PFSK-1 (cell line): ENCODE data around the gene GRK1.

Experiments used
- FOXP2 ChIP-seq: optimal IDR thresholded peaks from 2 replicates; pipeline ENCODE3; 2011; ENCODE audit warnings: borderline replicate concordance, control low read depth, inconsistent platforms; ENCODE audit not compliant: insufficient read depth; ENCODE audit errors: extremely low read length, extremely low read depth
- POLR2AphosphoS5 ChIP-seq: IDR thresholded peaks from 2 replicates; pipeline ENCODE4 v1.6.1; 2012; ENCODE audit warnings: low read depth, mild to moderate bottlenecking, control low read depth, low read length, moderate library complexity
- REST ChIP-seq, 2 experiments: IDR thresholded peaks; 2 replicates each; pipeline versions ENCODE4 v1.6.1 to v1.8.0; 2011 to 2012; ENCODE audit warnings: low read depth in 2 of 2, low read length in 2 of 2, control low read depth in 1 of 2, inconsistent platforms in 1 of 2, mild to moderate bottlenecking in 1 of 2, moderate library complexity in 1 of 2; ENCODE audit not compliant: insufficient read depth in 1 of 2
- SIN3A ChIP-seq: IDR thresholded peaks from 2 replicates; pipeline ENCODE4 v1.6.1; 2012; ENCODE audit warnings: mild to moderate bottlenecking, low read length, moderate library complexity, borderline replicate concordance; ENCODE audit not compliant: insufficient read depth
- TAF1 ChIP-seq: IDR thresholded peaks from 2 replicates; pipeline ENCODE4 v1.6.1; 2012; ENCODE audit warnings: low read length, control low read depth, borderline replicate concordance; ENCODE audit not compliant: insufficient read depth

GRK1 gene

GRCh38 chr13:113731192-113732175 is 64.5 kb downstream of the GRK1 start:
- no peak for TF ChIP-seq SIN3A
- TF ChIP-seq REST (IDR thresholded peaks at IDR 0.05; ENCODE audit: insufficient read depth in 1 of 2, low read depth in 2 of 2, low read length in 2 of 2) = no peak
- no peak for TF ChIP-seq TAF1
- TF ChIP-seq POLR2AphosphoS5 = no peak
- TF ChIP-seq FOXP2 = no peak

- TF ChIP-seq FOXP2 (no peak), SIN3A (no peak), POLR2AphosphoS5 (no peak), REST (IDR thresholded peaks at IDR 0.05; ENCODE audit: insufficient read depth in 1 of 2, low read depth in 2 of 2, low read length in 2 of 2) (no peak)
These were observed 65.3 kb downstream of the GRK1 start for GRCh38 chr13:113732176-113732960.

- TF ChIP-seq SIN3A (no peak), POLR2AphosphoS5 (no peak), REST (IDR thresholded peaks at IDR 0.05; ENCODE audit: insufficient read depth in 1 of 2, low read depth in 2 of 2, low read length in 2 of 2) (no peak)
These were observed 66.2 kb downstream of the GRK1 start for GRCh38 chr13:113732961-113733950.

GRCh38 chr13:113734099-113734825 is 67.2 kb downstream of the GRK1 start:
- no peak for TF ChIP-seq SIN3A
- no peak for TF ChIP-seq POLR2AphosphoS5
- TF ChIP-seq REST (IDR thresholded peaks at IDR 0.05; ENCODE audit: insufficient read depth in 1 of 2, low read depth in 2 of 2, low read length in 2 of 2) = no peak
- no peak for TF ChIP-seq FOXP2
- no peak for TF ChIP-seq TAF1
